Measurements from ENCODE around the gene GABRB2.

DNA sequence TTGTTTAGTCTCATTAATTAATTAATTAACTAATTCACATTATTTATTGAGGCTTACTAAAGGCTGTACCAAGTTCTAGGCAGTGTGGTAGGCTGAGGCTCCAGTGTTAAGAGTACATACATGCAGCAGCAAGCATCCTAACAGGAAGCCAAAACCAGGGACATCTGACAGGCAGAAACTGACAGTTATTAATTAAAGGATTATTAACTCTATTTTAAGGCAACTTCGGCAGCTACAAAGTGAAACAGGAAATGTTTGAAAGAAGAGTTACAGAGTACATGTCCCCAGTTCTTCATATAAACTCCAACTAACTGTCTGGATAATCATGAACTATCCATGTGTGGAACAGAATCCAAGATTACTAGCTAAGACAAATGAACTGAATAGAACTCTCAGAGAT is 39.3 kb upstream of the GABRB2 start:
- TF ChIP-seq CTCF (IDR thresholded peaks at IDR 0.05) (no peak), ZFX (IDR thresholded peaks at IDR 0.05; ENCODE audit: borderline replicate concordance) (no peak)

All from 22Rv1 (cell line).